ENCODE data around the gene CCDC61. TPM values are rescaled to one million over a fixed set of nuclear protein-coding genes. Genes with fewer than 3 reads are reported as not detected.

Gene CCDC61
- 3.7 to 6.2 TPM (median 4.5 TPM) in 5 replicates for total RNA-seq (2022; extraction: Qiagen RNA extraction)

GRCh38 chr19:45994998-45995714 lies at the start of gene CCDC61:
Gene CCDC61 (plus strand): TSS chr19:45995467. CDS start chr19:46003019, 7,552 bp downstream.

GRCh38 chr19:45973553-45974338 lies 21.5 kb upstream of the CCDC61 start, which contains the start of gene NOVA2:
Gene NOVA2 (minus strand): TSS chr19:45973865. CDS start chr19:45973351, 514 bp downstream.

GRCh38 chr19:46022431-46023310 lies 27.4 kb downstream of the CCDC61 start, which contains the start of gene PGLYRP1:
Gene PGLYRP1 (minus strand): TSS chr19:46023053. CDS start chr19:46023021, 32 bp downstream.

GRCh38 chr19:46040952-46041500 lies 45.8 kb downstream of the CCDC61 start, which contains the start of gene IGFL4:
Gene IGFL4 (minus strand): TSS chr19:46041002. CDS start chr19:46040962, 40 bp downstream.

Other genes starting within 250 kb of the CCDC61 start
- gene SIX5, start 226.2 kb upstream of the CCDC61 start, total RNA-seq (2022; extraction: Qiagen RNA extraction): 16.8 to 28.2 TPM (median 25.8 TPM) in 5 replicates
- gene DMPK, start 213.0 kb upstream of the CCDC61 start, total RNA-seq (2022; extraction: Qiagen RNA extraction): 32.3 to 55.5 TPM (median 45.8 TPM) in 5 replicates
- 20.2 to 37.2 TPM (median 35.9 TPM) in 5 replicates for gene DMWD, start 202.6 kb upstream of the CCDC61 start, total RNA-seq (2022; extraction: Qiagen RNA extraction)
- gene RSPH6A, start 180.2 kb upstream of the CCDC61 start, total RNA-seq (2022; extraction: Qiagen RNA extraction): not detected in 5 replicates
- gene SYMPK, start 132.3 kb upstream of the CCDC61 start, total RNA-seq (2022; extraction: Qiagen RNA extraction): 53.1 to 81.3 TPM (median 74.4 TPM) in 5 replicates
- 0.55 to 0.95 TPM (median 0.91 TPM) in 5 replicates for gene FOXA3, start 131.1 kb upstream of the CCDC61 start, total RNA-seq (2022; extraction: Qiagen RNA extraction)
- 19.8 to 36.1 TPM (median 34.7 TPM) in 5 replicates for gene IRF2BP1, start 109.3 kb upstream of the CCDC61 start, total RNA-seq (2022; extraction: Qiagen RNA extraction)
- gene MYPOP, start 92.9 kb upstream of the CCDC61 start, total RNA-seq (2022; extraction: Qiagen RNA extraction): 5.3 to 10.5 TPM (median 8.7 TPM) in 5 replicates
- not detected in 5 replicates for gene NANOS2, start 80.7 kb upstream of the CCDC61 start, total RNA-seq (2022; extraction: Qiagen RNA extraction)
- 0.33 to 0.49 TPM (median 0.44 TPM) in 5 replicates for gene NOVA2, start 21.6 kb upstream of the CCDC61 start, total RNA-seq (2022; extraction: Qiagen RNA extraction)
- gene PGLYRP1, start 27.6 kb downstream of the CCDC61 start, total RNA-seq (2022; extraction: Qiagen RNA extraction): not detected in 5 replicates
- gene IGFL4, start 45.5 kb downstream of the CCDC61 start, total RNA-seq (2022; extraction: Qiagen RNA extraction): 0.28 to 0.52 TPM (median 0.41 TPM) in 5 replicates
- gene IGFL3, start 129.2 kb downstream of the CCDC61 start, total RNA-seq (2022; extraction: Qiagen RNA extraction): 0.23 to 0.40 TPM (median 0.31 TPM) in 3 of 5 replicates, not detected in the others
- 0.20 to 1.3 TPM (median 0.34 TPM) in 5 replicates for gene IGFL2, start 152.8 kb downstream of the CCDC61 start, total RNA-seq (2022; extraction: Qiagen RNA extraction)
- gene IGFL1, start 234.3 kb downstream of the CCDC61 start, total RNA-seq (2022; extraction: Qiagen RNA extraction): 1.5 to 2.5 TPM (median 1.7 TPM) in 5 replicates

All from A549 treated with Mapracorat at 1 μM for 4 hours (cell line).